MM.1S (cell line): ENCODE results near the gene CHST9.

Experiments
- DNase-seq: peaks from one replicate; pipeline ENCODE4 v3.0.0-alpha.2; 2015
- H2AFZ ChIP-seq: fragments of 300-600 bp; sonication (generic); 2 replicates; pipeline ENCODE4 v1.6.0; 2016; ENCODE audit warnings: antibody characterized with exemption, low read length
- H3F3A ChIP-seq: fragments of 300-600 bp; sonication (generic); 2 replicates; pipeline ENCODE4 v1.6.1; 2016; ENCODE audit warnings: mild to moderate bottlenecking, antibody characterized with exemption, low read length, moderate library complexity, mixed read lengths; ENCODE audit not compliant: insufficient read depth
- H3K27ac ChIP-seq: fragments of 300-600 bp; sonication (generic); 2 replicates; pipeline ENCODE4 v1.5.1; 2016; ENCODE audit warnings: mild to moderate bottlenecking, low read length
- H3K27me3 ChIP-seq: fragments of 300-600 bp; sonication (generic); replicated peaks from 2 replicates; pipeline ENCODE4 v1.6.0; 2016; ENCODE audit warnings: low read length; ENCODE audit not compliant: insufficient read depth
- H3K36me3 ChIP-seq: fragments of 300-600 bp; sonication (generic); replicated peaks from 2 replicates; pipeline ENCODE4 v1.6.1; 2016; ENCODE audit warnings: mild to moderate bottlenecking, low read length, mixed read lengths; ENCODE audit not compliant: insufficient read depth
- H3K4me1 ChIP-seq: fragments of 300-600 bp; sonication (generic); 2 replicates; pipeline ENCODE4 v1.6.1; 2016; ENCODE audit warnings: low read length, mixed read lengths
- H3K4me2 ChIP-seq: fragments of 300-600 bp; sonication (generic); 2 replicates; pipeline ENCODE4 v1.6.0; 2016; ENCODE audit warnings: low read depth, low read length
- H3K4me3 ChIP-seq: fragments of 300-600 bp; sonication (generic); 2 replicates; pipeline ENCODE4 v1.5.1; 2016; ENCODE audit warnings: low read length, mixed read lengths
- H3K79me2 ChIP-seq: fragments of 300-600 bp; sonication (generic); 2 replicates; pipeline ENCODE4 v1.6.1; 2016; ENCODE audit warnings: mixed run types, low read length, mixed read lengths
- H3K9ac ChIP-seq: fragments of 300-600 bp; sonication (generic); 2 replicates; pipeline ENCODE4 v1.6.1; 2016; ENCODE audit warnings: low read length, mixed read lengths
- H3K9me2 ChIP-seq: fragments of 300-600 bp; sonication (generic); replicated peaks from 2 replicates; pipeline ENCODE4 v1.6.1; 2016; ENCODE audit warnings: mild to moderate bottlenecking, low read length, mixed read lengths; ENCODE audit not compliant: insufficient read depth
- H3K9me3 ChIP-seq: fragments of 300-600 bp; sonication (generic); replicated peaks from 2 replicates; pipeline ENCODE4 v1.6.1; 2016; ENCODE audit warnings: mild to moderate bottlenecking, low read length, mixed read lengths; ENCODE audit not compliant: insufficient read depth
- H4K20me1 ChIP-seq: fragments of 300-600 bp; sonication (generic); 2 replicates; pipeline ENCODE4 v1.6.1; 2016; ENCODE audit warnings: mild to moderate bottlenecking, low read length, moderate library complexity, mixed read lengths; ENCODE audit not compliant: insufficient read depth
- CTCF ChIP-seq: fragments of 300-600 bp; sonication (generic); IDR thresholded peaks from 2 replicates; pipeline ENCODE4 v1.5.1; 2016; ENCODE audit warnings: antibody characterized with exemption, low read length, mixed read lengths
- EZH2 ChIP-seq: fragments of 300-600 bp; sonication (generic); optimal IDR thresholded peaks from 2 replicates; pipeline ENCODE3; 2017; ENCODE audit warnings: low read depth, mild to moderate bottlenecking, antibody characterized with exemption, low read length, mixed read lengths
- EZH2phosphoT487 ChIP-seq: fragments of 300-600 bp; sonication (generic); IDR thresholded peaks from 2 replicates; pipeline ENCODE4 v1.6.1; 2018; ENCODE audit warnings: antibody characterized with exemption, low read length

Gene CHST9

GRCh38 chr18:27130065-27130630 is 55.0 kb downstream of the CHST9 start:
- Histone ChIP-seq H3F3A (no peaks in the 10 kb centered on the region), H3K79me2 (no peaks in the 10 kb centered on the region), H3K27me3 (no peaks in the 10 kb centered on the region), H3K9me2 (no peaks in the 10 kb centered on the region), H3K9ac (no peak overlapping the region), H3K27ac (no peak overlapping the region), H3K4me1 (no peaks in the 10 kb centered on the region), H3K4me2 (no peak overlapping the region), H3K4me3 (no peak overlapping the region), H3K36me3 (no peaks in the 10 kb centered on the region), H4K20me1 (no peaks in the 10 kb centered on the region), H2AFZ (no peak overlapping the region), H3K9me3 (no peaks in the 10 kb centered on the region)
- DNase-seq, result no peak
- TF ChIP-seq EZH2phosphoT487 (no peak), CTCF (no peak), EZH2 (no peak)

GRCh38 chr18:27124196-27124595 is 60.9 kb downstream of the CHST9 start:
- TF ChIP-seq EZH2phosphoT487, result no peak
- no peak for TF ChIP-seq CTCF
- TF ChIP-seq EZH2, result no peak
- Histone ChIP-seq H3K4me1 (no peaks in the 10 kb centered on the region), H4K20me1 (no peaks in the 10 kb centered on the region), H3K9me3 (no peaks in the 10 kb centered on the region), H3K27ac (no peak overlapping the region), H3K36me3 (no peaks in the 10 kb centered on the region), H3K9me2 (no peaks in the 10 kb centered on the region), H3F3A (no peaks in the 10 kb centered on the region), H3K4me2 (no peak overlapping the region), H3K9ac (no peak overlapping the region), H3K27me3 (no peaks in the 10 kb centered on the region), H2AFZ (no peak overlapping the region), H3K79me2 (no peaks in the 10 kb centered on the region), H3K4me3 (no peak overlapping the region)
- DNase-seq, result no peak

GRCh38 chr18:27121108-27121507 is 64.0 kb downstream of the CHST9 start:
- Histone ChIP-seq H3K4me1 (no peaks in the 10 kb centered on the region), H3K4me3 (no peak overlapping the region), H3K36me3 (no peaks in the 10 kb centered on the region), H3K9ac (no peak overlapping the region), H3K27ac (no peak overlapping the region), H3F3A (no peaks in the 10 kb centered on the region), H3K9me3 (no peaks in the 10 kb centered on the region), H3K79me2 (no peaks in the 10 kb centered on the region), H3K4me2 (no peak overlapping the region), H3K9me2 (no peaks in the 10 kb centered on the region), H3K27me3 (no peaks in the 10 kb centered on the region), H4K20me1 (no peaks in the 10 kb centered on the region), H2AFZ (no peak overlapping the region)
- TF ChIP-seq EZH2 (no peak), EZH2phosphoT487 (no peak)
- DNase-seq, result no peak

- Histone ChIP-seq H3K9me2 (no peaks in the 10 kb centered on the region), H4K20me1 (no peaks in the 10 kb centered on the region), H2AFZ (no peak overlapping the region), H3F3A (no peaks in the 10 kb centered on the region), H3K27me3 (no peaks in the 10 kb centered on the region), H3K4me3 (no peak overlapping the region), H3K9me3 (no peaks in the 10 kb centered on the region), H3K36me3 (no peaks in the 10 kb centered on the region), H3K27ac (no peak overlapping the region), H3K9ac (no peak overlapping the region), H3K4me2 (no peak overlapping the region), H3K79me2 (no peaks in the 10 kb centered on the region), H3K4me1 (no peaks in the 10 kb centered on the region)
- no peak for DNase-seq
- no peak for TF ChIP-seq EZH2phosphoT487
- TF ChIP-seq CTCF, result no peak
These were observed 64.9 kb downstream of the CHST9 start for GRCh38 chr18:27120246-27120645.
